GM21423 (cell line): Measurements from ENCODE around the gene ANKMY1.
"Not testable (repeated sequence)": the region's sequence is repeated elsewhere in the genome, so short reads cannot be mapped to it uniquely, and the experiment has no call there.

ENCODE experiments used
- ATAC-seq: cut with Tn5 transposase; IDR thresholded peaks from one replicate; pipeline ENCODE4 v1.9.1; 2021; ENCODE audit warnings: mild to moderate bottlenecking, moderate library complexity; ENCODE audit not compliant: unreplicated experiment

ANKMY1 gene

GRCh38 chr2:240507060-240507777, 50.6 kb downstream of the ANKMY1 start:
- ATAC-seq = no peak

- ATAC-seq = no peak
Measured at GRCh38 chr2:240506406-240507059, 51.3 kb downstream of the ANKMY1 start.

GRCh38 chr2:240505910-240506309, 51.9 kb downstream of the ANKMY1 start:
- no peak for ATAC-seq

GRCh38 chr2:240503848-240504247, 53.9 kb downstream of the ANKMY1 start:
- no peak for ATAC-seq

GRCh38 chr2:240503375-240503774, 54.4 kb downstream of the ANKMY1 start:
- no peak for ATAC-seq

- ATAC-seq = no peak
Measured at GRCh38 chr2:240502430-240503121, 55.2 kb downstream of the ANKMY1 start.

- no peak for ATAC-seq
Measured at GRCh38 chr2:240502059-240502429, 55.7 kb downstream of the ANKMY1 start.

GRCh38 chr2:240501531-240501991, 56.2 kb downstream of the ANKMY1 start:
- no peak for ATAC-seq

- ATAC-seq = no peak
Measured at GRCh38 chr2:240500561-240501423, 57.0 kb downstream of the ANKMY1 start.

- ATAC-seq = no peak
Measured at GRCh38 chr2:240499309-240500301, 58.2 kb downstream of the ANKMY1 start.

- no peak for ATAC-seq
Measured at GRCh38 chr2:240498958-240499260, 58.9 kb downstream of the ANKMY1 start.

GRCh38 chr2:240498171-240498957, 59.4 kb downstream of the ANKMY1 start:
- ATAC-seq = no peak

- not testable (repeated sequence) for ATAC-seq
Measured at GRCh38 chr2:240497082-240497481, 60.7 kb downstream of the ANKMY1 start.

- ATAC-seq = not testable (repeated sequence)
Measured at GRCh38 chr2:240494942-240495341, 62.8 kb downstream of the ANKMY1 start.

- no peak for ATAC-seq
Measured at GRCh38 chr2:240494194-240494793, 63.5 kb downstream of the ANKMY1 start.

- no peak for ATAC-seq
Measured at GRCh38 chr2:240491483-240491882, 66.3 kb downstream of the ANKMY1 start.

- no peak for ATAC-seq
Measured at GRCh38 chr2:240482141-240482540, 75.6 kb downstream of the ANKMY1 start.

- ATAC-seq = no peak
Measured at GRCh38 chr2:240481720-240482119, 76.1 kb downstream of the ANKMY1 start.
